ENCODE measurements around the gene GEN1. TPM values are rescaled to one million over a fixed set of nuclear protein-coding genes. Genes with fewer than 3 reads are reported as not detected.

Gene GEN1
- total and polyA plus RNA-seq, 2 of the 13 experiments (the other 11 are each of a cell fraction or from before 2014, with no cell fraction given), result 9.9 to 27.1 TPM

DNA sequence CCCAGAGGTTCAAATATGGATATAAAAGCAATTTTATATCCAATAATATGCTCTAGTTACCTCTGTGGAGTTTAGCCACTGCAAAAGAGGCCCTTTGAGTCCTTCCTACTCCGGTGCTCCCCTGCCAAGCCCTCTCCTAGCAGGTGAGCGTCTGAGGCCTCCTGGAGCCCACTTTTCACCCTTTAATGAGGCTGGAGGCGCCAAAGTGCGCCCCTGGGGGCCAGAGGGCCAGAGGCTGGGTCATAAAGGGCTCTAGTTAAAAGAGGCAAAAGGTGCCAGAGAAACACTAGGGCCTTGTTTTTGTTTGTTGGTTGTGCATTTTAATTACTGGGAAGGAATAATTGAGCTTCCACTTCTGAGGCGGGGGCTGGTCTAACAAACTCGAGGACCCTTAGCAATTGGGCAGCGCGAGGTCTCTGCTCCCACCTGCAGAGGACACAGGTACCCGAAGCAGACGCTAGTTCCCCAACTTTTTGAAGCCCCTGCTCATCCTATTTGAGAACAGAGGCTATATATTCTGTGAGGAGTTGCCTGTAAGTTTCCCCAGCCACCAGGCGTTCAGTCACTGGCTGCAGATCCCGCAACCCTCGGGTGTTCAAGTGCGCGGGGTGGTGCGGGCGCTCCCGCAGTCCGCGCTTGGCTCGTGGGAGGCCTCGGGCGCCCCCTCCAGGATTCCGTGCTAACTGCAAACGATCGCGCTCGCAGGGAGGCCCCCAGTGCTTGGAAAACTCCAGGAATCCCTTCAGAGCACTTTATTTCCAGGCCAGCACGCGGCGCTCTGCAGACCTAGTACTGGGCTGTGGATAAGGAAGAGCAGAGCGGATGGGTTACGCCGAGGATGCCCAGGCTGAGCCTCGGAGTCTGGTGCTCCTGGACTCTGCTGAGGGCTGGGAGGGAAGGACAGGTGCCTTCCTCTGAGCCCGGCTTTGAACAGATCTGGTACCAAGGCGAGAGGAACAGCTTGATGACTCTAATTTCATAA, 76.4 kb downstream of the GEN1 start (continued):
- TF ChIP-seq ZNF512B (CRISPR knock-in tag; IDR thresholded peaks at IDR 0.05; ENCODE audit: borderline replicate concordance), result 0 out of 2 replicates have a peak, but pooled peaks have one; percentile 43
- peak; percentile 37; the same call in 1 of the 2 replicates for TF ChIP-seq ZNF331 (CRISPR knock-in tag; IDR thresholded peaks at IDR 0.05)
- TF ChIP-seq SPEN (CRISPR knock-in tag; IDR thresholded peaks at IDR 0.05; ENCODE audit: low read depth), result 0 out of 2 replicates have a peak, but pooled peaks have one; percentile 4
- 0 out of 2 replicates have a peak, but pooled peaks have one; percentile 29 for TF ChIP-seq MIER2 (CRISPR knock-in tag; IDR thresholded peaks at IDR 0.05)
- peak; percentile 59; the same call in 1 of the 2 replicates for TF ChIP-seq ZNF598 (CRISPR knock-in tag; IDR thresholded peaks at IDR 0.05; ENCODE audit: borderline replicate concordance)
- TF ChIP-seq ZNF235 (CRISPR knock-in tag; IDR thresholded peaks at IDR 0.05; ENCODE audit: borderline replicate concordance), result 0 out of 2 replicates have a peak, but pooled peaks have one; percentile 77
- TF ChIP-seq ZNF883 (CRISPR knock-in tag; IDR thresholded peaks at IDR 0.05; ENCODE audit: not compliant biosample characterization), result peak; percentile 70
- peak; percentile 66 for TF ChIP-seq JARID2 (CRISPR knock-in tag; IDR thresholded peaks at IDR 0.05; ENCODE audit: insufficient replicate concordance)
- TF ChIP-seq HOMEZ (CRISPR knock-in tag; IDR thresholded peaks at IDR 0.05; ENCODE audit: low read depth), result peak; percentile 53; the same call in 1 of the 2 replicates
- TF ChIP-seq NR2F1 (CRISPR knock-in tag; IDR thresholded peaks at IDR 0.05), result no peak
- peak; percentile 74 for TF ChIP-seq STAG1 (CRISPR knock-in tag; IDR thresholded peaks at IDR 0.05)
- peak; percentile 56; the same call in 1 of the 2 replicates for TF ChIP-seq RNF2 (conservative IDR thresholded peaks at IDR 0.05; ENCODE audit: low read depth)
- TF ChIP-seq FOSL2 (CRISPR knock-in tag; IDR thresholded peaks at IDR 0.05), result 0 out of 2 replicates have a peak, but pooled peaks have one; percentile 17
- TF ChIP-seq ZNF441 (CRISPR knock-in tag; IDR thresholded peaks at IDR 0.05; ENCODE audit: borderline replicate concordance), result 0 out of 2 replicates have a peak, but pooled peaks have one; percentile 62
- no peak for TF ChIP-seq CERS6 (CRISPR knock-in tag; IDR thresholded peaks at IDR 0.05)
- TF ChIP-seq BORCS8-MEF2B (CRISPR knock-in tag; IDR thresholded peaks at IDR 0.05), result peak; percentile 47
- TF ChIP-seq MXD1 (CRISPR knock-in tag; IDR thresholded peaks at IDR 0.05), result 0 out of 2 replicates have a peak, but pooled peaks have one; percentile 36
- peak; percentile 31; the same call in 1 of the 2 replicates for TF ChIP-seq CBFB (CRISPR knock-in tag; IDR thresholded peaks at IDR 0.05)
- 0 out of 2 replicates have a peak, but pooled peaks have one; percentile 43 for TF ChIP-seq DR1 (CRISPR knock-in tag; IDR thresholded peaks at IDR 0.05)
- TF ChIP-seq MED13 (CRISPR knock-in tag; IDR thresholded peaks at IDR 0.05), result no peak
- no peak for TF ChIP-seq ZBTB43 (CRISPR knock-in tag; conservative IDR thresholded peaks at IDR 0.05)

All from HepG2 (cell line).